ENCODE measurements around the gene OSBPL10. TPM values are rescaled to one million over a fixed set of nuclear protein-coding genes. Genes with fewer than 3 reads are reported as not detected.

OSBPL10 gene
- total RNA-seq, 1 donor from 2014 or later = 27.8 TPM

DNA sequence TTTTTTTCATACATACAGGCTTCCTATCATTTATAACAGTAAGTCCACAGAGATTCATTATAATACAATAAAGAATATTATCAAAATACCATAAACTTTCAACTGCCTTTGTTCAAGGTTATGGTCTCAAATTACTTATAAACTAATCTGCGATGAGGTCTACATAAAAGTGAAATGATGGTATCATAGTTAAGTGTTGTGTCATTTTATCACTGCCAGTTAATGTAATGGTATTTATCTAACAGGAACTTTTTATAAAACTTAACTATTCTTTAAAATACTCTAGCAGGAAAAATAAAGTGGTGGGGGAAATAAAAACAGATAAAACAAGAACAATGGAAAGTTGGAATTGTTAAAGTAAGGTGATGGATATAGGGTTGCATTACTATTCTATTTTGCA is 153.1 kb downstream of the OSBPL10 start:
- no peaks in the 10 kb centered on the region for H3K36me3 Mint-ChIP-seq
- no peak for DNase-seq (ENCODE audit: low spot score in 2 of 2, unreplicated experiment in 2 of 2)
- no peak overlapping the region for H3K27ac Mint-ChIP-seq
- peaks cover 77% of the 10 kb centered on the region for H3K27me3 Mint-ChIP-seq (ENCODE audit: low read depth)
- TF ChIP-seq, protein P1, sequence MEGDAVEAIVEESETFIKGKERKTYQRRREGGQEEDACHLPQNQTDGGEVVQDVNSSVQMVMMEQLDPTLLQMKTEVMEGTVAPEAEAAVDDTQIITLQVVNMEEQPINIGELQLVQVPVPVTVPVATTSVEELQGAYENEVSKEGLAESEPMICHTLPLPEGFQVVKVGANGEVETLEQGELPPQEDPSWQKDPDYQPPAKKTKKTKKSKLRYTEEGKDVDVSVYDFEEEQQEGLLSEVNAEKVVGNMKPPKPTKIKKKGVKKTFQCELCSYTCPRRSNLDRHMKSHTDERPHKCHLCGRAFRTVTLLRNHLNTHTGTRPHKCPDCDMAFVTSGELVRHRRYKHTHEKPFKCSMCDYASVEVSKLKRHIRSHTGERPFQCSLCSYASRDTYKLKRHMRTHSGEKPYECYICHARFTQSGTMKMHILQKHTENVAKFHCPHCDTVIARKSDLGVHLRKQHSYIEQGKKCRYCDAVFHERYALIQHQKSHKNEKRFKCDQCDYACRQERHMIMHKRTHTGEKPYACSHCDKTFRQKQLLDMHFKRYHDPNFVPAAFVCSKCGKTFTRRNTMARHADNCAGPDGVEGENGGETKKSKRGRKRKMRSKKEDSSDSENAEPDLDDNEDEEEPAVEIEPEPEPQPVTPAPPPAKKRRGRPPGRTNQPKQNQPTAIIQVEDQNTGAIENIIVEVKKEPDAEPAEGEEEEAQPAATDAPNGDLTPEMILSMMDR (IDR thresholded peaks at IDR 0.05; ENCODE audit: unreplicated experiment) = no peak
- H3K4me3 Mint-ChIP-seq = no peak overlapping the region
- H3K4me1 Mint-ChIP-seq = peaks cover 25% of the 10 kb centered on the region
- H3K9me3 Mint-ChIP-seq = peaks cover 4% of the 10 kb centered on the region

DNA sequence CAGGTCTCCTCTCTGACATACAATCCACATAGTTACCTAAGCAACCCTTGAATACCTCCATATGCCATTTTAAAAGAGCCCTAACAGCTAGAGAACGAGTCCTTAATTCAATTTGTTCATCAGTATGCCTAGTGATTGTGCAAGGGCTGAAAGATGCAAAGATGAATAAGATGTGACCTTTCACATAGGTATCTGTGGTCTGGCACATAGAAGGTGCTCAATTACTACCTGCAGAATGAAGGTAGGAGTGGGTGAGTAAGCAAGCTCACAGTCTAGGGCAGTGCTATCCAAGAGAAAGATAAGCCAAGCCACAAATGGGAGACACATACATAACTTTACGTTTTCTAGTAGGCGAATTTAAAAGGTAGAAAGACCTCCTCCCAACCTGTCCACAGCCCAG is 157.9 kb downstream of the OSBPL10 start:
- TF ChIP-seq, protein P1 (IDR thresholded peaks at IDR 0.05; ENCODE audit: unreplicated experiment) = no peak
- Mint-ChIP-seq H3K36me3 (no peaks in the 10 kb centered on the region), H3K27me3 (ENCODE audit: low read depth) (peaks cover 81% of the 10 kb centered on the region), H3K9me3 (peaks cover 4% of the 10 kb centered on the region), H3K27ac (no peak overlapping the region), H3K4me3 (no peak overlapping the region), H3K4me1 (peaks cover 2% of the 10 kb centered on the region)
- no peak for DNase-seq (ENCODE audit: low spot score in 2 of 2, unreplicated experiment in 2 of 2)

DNA sequence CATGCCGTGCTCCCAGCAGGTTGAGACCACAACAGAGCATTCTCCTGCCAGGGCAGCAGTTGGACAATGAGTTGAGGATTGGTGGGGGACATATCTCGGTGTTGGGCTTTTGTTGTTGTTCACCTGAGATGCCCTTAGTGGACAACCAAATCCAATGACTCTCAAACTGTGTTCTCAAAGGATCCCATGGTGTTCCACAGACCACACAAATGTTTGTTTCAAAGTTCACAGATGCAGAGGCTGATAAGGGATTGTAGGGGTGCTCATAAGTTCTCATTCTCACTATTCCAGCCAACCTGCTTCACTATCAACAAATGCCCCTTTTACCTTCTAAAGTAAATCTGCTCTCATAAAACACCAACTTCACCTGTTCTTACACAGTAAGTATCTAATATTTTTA is 159.9 kb downstream of the OSBPL10 start:
- H3K4me1 Mint-ChIP-seq = peaks cover 1% of the 10 kb centered on the region
- no peak overlapping the region for H3K27ac Mint-ChIP-seq
- H3K9me3 Mint-ChIP-seq = peaks cover 4% of the 10 kb centered on the region
- TF ChIP-seq, protein P1 (IDR thresholded peaks at IDR 0.05; ENCODE audit: unreplicated experiment) = no peak
- peaks cover 79% of the 10 kb centered on the region for H3K27me3 Mint-ChIP-seq (ENCODE audit: low read depth)
- no peak overlapping the region for H3K4me3 Mint-ChIP-seq
- no peaks in the 10 kb centered on the region for H3K36me3 Mint-ChIP-seq
- DNase-seq (ENCODE audit: low spot score in 2 of 2, unreplicated experiment in 2 of 2) = no peak

DNA sequence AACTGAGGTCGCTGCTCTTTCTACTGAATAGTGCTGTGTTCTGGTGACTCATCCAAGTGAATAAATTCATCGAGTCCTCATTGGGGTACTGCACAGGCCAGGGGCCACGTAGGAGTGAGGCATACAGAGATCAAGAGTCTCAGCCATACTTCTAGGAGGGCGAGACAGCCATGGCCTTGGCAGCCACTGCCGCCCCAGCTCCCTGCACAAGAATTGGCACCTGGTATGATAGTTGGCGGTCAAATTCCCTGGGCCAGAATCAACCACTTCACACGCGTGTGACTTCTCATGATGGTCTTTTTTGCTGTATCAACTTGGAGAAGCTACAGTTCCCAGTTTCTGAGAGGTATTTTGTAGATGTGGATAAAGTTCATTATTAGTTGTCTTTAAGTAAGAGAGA is 161.6 kb downstream of the OSBPL10 start:
- peaks cover 4% of the 10 kb centered on the region for H3K9me3 Mint-ChIP-seq

DNA sequence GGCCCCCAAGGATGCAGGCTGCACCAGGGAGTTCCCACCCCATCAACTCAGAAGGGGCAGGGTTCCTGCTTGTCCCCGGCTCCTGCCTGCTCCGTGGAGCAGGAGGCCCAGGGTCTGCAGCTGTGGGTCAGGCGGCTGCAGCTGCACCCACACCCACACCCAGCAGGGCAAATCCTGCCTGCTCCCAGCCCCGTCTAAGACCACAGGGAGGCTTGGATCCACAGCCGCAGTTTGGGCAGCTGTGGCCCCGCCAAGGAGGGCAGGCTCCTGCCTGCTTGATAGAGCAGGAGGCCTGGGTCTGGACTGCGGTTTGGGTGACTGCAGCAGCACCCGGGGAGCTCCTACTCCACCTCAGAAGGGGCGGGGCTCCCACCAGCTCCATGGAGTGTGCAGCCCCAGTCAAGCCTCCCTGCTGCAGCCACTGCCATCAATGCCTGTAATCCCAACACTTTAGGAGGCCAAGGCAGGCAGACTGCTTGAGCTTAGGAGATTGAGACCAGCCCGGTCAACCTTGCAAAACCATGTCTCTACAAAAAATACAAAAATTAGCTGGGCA is 163.6 kb downstream of the OSBPL10 start:
- no peak overlapping the region for H3K27ac Mint-ChIP-seq

More for the DNA sequence above, 161.6 kb downstream of the OSBPL10 start:
- Mint-ChIP-seq H3K27me3 (ENCODE audit: low read depth) (peaks cover 78% of the 10 kb centered on the region), H3K36me3 (no peaks in the 10 kb centered on the region), H3K27ac (no peak overlapping the region), H3K4me1 (peaks cover 15% of the 10 kb centered on the region), H3K4me3 (no peak overlapping the region)
- TF ChIP-seq, protein P1 (IDR thresholded peaks at IDR 0.05; ENCODE audit: unreplicated experiment) = no peak
- no peak for DNase-seq (ENCODE audit: low spot score in 2 of 2, unreplicated experiment in 2 of 2)

More for the DNA sequence above, 163.6 kb downstream of the OSBPL10 start:
- DNase-seq (ENCODE audit: low spot score in 2 of 2, unreplicated experiment in 2 of 2) = no peak
- Mint-ChIP-seq H3K4me1 (peaks cover 16% of the 10 kb centered on the region), H3K36me3 (no peaks in the 10 kb centered on the region), H3K4me3 (no peak overlapping the region), H3K27me3 (ENCODE audit: low read depth) (peaks cover 82% of the 10 kb centered on the region), H3K9me3 (no peaks in the 10 kb centered on the region)
- TF ChIP-seq, protein P1 (IDR thresholded peaks at IDR 0.05; ENCODE audit: unreplicated experiment) = no peak

Measured in mesothelial cell of epicardium (in vitro differentiated cells).